GM18951 (cell line): Measurements from ENCODE around the gene CRIM1.
A peak's percentile ranks its signal among the peaks of the same experiment; 100 is the strongest.

Experiments
- POLR2A ChIP-seq: IDR thresholded peaks from 4 replicates; pipeline ENCODE4 v1.6.1; 2011; ENCODE audit warnings: mild to moderate bottlenecking; ENCODE audit not compliant: insufficient read length, insufficient read depth; ENCODE audit errors: extremely low read depth
- in situ Hi-C: fragments of 300-500 bp; cut with MboI; formaldehyde crosslinking; loops from one replicate; pipeline ENCODE4 v1.12.0; 2022; ENCODE audit warnings: low sequenced_read_pairs, mixed read lengths, inconsistent platforms; ENCODE audit not compliant: unreplicated experiment

The CRIM1 gene

DNA sequence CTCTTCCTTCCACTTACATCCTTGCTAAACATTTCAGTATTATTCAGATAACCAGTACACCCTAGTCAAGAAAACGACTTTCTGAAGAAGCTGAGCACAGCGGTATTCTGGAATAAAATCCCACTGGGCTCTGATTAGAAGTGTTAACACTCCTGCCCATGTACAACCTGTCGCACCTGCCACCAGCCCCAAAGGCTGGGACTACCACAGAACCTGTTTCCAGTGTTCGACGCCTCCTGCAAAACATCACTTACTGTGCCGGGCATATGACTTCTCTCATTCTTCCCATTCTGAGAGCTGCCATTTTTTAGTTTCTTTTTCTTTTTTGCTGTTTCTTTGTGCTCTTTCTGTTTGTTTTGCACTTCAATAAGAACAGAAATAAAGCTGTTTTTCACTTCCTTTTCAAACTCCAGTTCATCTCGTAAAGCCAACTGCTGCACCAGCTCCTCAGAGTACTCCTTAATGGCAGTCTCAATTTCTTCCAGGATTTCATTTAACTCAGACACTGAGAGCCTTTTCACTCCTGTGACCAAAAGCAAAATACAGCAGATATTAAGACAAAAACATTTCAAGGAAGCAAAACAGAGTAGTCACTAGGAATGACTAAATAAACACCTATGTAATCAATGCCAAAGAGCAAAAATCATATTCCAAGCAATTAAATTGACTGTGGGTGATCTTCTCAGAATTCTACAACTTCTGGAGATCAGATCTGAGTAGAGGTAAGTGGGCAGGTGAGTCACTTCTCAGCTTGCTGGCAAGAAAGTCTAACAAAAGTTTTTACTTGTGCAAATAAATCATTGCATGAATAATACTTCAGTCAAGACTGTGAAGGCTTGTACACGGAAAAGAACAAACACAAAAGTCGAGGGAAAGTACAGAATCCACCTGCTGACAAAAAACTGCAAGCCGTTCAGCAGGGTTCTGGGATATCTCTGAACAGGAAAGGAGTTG is 223.0 kb downstream of the CRIM1 start:
- no peak for TF ChIP-seq POLR2A
- in situ Hi-C loops: no loop called here

DNA sequence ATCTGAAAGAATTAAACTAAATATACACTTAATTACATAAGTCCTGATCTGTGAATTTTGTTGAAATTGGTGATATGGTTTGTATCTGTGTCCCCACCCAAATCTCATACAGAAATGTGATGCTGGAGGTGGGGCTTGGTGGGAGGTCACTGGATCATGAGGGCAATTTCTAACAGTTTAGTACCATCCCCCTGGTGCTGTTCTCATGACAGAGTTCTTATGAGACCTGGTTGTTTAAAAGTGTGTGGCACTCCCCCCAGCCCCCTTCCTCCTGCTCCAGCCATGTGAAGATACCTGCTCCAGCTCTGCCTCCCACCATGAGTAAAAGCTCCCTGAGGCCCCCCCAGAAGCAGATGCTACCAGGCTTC is 223.7 kb downstream of the CRIM1 start:
- no peak for TF ChIP-seq POLR2A

DNA sequence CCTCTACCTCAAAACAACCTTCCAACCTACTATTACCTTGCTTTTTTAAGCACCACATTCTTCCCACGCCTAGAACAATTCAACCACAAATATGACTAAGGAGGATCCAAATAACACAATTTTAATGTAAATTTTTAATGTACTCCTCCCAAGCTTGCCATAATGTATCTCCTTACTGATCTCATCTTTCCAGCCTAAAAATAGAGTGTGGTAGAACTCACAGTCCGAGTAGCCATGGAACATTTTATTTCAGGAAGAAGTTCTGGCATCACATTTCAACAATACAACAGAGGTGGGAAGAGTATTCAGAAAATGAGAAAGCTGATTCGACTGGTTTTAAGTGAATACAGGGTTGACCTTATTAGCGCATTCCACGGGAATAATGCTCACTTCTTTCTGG is 227.0 kb downstream of the CRIM1 start:
- TF ChIP-seq POLR2A: no peak
- in situ Hi-C loops: no loop called here

More for the DNA sequence above, 223.7 kb downstream of the CRIM1 start:
- in situ Hi-C loops: no loop called here

DNA sequence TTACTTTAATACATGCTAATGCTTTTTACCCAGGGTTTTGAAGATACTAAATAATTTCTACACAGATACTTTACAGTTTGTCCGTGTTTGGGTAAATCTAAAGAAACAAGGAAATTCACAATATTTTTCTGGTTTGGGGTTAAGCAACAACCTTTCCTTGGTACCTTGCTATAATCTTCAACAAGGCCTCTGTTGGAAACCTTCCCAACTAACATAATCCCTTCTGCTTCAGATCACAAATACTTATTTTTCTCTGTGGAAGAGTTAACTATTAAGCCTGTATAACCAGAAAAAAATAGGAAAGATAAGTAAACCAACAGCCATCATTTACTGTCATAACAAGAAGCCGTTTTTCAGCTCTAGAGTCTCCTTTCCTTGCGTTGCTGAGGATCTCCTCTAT is 227.4 kb downstream of the CRIM1 start:
- in situ Hi-C loops: no loop called here
- no peak for TF ChIP-seq POLR2A

DNA sequence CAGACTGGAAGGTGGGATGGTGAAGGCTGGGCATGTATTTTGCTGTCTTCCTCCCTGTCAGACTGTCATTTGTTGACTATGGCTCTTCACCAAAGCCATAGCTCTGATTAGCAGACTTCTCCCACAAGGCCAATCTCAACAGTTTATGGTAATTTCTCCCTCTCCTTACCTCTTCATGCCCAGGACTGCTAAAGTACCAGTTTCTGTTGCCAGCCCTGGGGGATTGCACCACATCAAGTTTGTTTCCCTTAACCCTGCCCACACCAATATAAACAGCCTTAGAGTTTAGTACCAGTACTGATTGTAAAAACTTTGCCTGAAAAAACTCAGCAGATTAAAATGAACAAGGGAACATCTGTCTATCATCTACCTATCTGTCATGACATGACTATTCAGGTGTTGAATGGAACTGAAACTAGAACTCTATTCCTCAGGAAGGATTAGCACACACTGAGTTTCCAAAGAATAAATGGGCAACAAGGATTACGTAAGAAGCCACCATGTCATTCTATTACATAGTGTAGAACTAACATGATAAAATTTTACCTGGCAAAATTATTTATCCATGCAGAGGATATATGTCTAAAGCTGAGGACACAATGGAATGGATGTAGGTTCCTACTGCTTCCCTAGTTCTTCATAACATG is 228.7 kb downstream of the CRIM1 start:
- no peak for TF ChIP-seq POLR2A
- in situ Hi-C loops: no loop called here

DNA sequence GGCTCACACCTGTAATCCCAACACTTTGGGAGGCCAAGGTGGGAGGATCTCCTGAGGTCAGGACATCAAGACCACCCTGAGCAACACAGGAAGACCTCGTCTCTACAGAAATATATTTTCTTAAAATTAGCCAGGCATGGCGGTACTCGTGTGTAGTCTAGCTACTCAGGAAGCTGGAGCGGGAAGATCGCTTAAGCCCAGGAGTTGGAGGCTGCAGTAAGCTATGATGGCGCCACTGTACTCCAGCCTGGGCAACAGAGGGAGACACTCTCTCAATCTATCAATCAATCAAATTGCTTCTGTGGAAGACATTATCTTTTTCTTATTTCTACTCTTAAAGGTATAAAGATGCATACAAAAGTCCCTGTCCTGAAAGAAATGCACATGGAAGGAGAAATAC is 231.1 kb downstream of the CRIM1 start:
- no peak for TF ChIP-seq POLR2A
- in situ Hi-C loops: no loop called here

DNA sequence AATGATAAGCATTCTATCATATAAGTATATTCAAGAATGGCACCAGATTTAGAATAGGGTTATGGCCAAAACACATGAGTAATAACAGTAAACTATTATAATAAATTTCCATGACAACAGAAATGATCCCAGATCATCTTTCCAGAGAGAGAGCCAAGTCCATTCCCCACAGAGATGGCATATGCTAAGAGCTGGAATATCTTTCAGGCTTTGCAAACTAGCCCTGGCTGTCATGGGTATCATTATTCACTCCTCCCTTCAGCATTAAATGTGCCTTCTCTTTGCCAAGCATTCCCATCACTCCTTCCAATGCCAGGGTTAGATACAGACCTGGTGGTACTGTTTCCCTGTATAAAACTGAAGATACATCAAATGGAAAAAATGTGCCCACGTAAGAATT is 231.5 kb downstream of the CRIM1 start:
- TF ChIP-seq POLR2A: no peak
- in situ Hi-C loops: no loop called here

DNA sequence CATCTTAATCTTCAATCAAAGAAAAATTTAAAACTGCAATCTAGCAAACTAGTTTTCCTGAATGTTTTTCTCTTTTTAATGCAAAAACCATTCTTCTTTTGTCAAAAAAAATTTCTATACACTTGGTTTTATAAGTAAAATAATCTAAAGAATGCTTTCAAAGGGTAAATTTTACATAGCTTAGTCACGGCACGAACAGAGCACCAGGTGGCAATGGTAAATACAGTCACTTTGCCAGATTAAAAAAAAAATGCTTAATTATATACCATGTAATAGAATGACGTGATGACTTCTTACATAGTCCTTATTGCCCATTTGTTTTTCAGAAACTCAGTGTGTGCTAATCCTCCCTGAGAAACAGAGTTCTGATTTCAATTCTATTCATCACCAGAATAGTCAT is 232.0 kb downstream of the CRIM1 start:
- TF ChIP-seq POLR2A: no peak
- in situ Hi-C loops: no loop called here

DNA sequence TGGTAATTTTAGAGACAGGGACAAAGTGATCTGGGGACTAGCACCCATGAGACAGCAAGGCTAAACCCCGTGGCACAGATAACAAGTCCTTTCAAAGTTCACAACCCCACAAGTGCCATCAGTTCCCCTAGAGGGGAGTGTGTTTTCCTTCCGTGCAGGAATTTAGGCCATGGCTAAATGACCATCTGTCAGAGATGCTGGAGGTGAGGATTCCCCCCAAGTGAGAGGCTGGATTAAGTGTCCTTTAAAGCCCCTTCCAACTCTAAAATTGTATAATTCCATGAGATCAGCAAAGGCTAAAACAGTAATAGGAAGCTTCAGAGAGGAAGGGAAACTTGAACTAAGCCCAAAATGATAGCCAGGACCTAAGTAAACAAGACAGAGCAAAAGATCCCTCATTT is 233.7 kb downstream of the CRIM1 start:
- no peak for TF ChIP-seq POLR2A
- in situ Hi-C loops: no loop called here

DNA sequence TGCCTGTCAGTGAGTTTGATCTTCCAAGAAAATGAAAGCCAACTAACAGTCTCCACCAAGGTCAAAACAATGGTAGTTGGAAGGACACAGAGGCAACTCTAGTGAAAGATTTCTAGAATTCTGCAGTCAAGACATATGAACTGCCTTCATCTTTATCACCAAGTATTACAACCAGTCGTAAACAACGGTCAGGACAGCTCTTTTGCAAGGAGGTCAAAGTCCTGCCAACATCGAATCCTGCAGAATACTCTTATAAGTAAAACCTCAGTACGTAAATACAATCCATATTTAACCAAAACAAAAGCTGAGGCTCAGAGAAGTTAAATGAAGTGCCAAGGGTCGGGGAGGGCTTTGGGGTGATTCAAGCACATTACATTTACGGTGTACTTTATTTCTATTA is 239.3 kb downstream of the CRIM1 start:
- in situ Hi-C loops: no loop called here
- TF ChIP-seq POLR2A: no peak

DNA sequence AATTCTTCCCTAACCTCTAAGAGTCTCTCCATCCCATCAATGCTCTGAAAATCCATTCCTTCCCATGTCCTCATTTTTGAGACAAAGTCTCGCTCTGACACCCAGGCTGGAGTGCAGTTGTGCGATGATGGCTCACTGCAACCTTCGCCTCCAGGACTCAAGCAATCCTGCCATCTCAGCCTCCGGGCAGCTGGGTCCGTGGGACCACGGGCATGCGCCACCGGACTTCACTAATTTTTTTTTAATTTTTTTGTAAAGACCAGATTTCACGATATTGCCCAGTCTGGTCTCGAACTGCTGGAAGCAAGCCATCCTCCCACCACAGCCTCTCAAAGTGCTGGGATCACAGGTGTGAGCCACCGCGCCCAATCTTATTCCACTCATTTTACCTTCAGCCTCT is 240.8 kb downstream of the CRIM1 start:
- TF ChIP-seq POLR2A: no peak
- in situ Hi-C loops: no loop called here

DNA sequence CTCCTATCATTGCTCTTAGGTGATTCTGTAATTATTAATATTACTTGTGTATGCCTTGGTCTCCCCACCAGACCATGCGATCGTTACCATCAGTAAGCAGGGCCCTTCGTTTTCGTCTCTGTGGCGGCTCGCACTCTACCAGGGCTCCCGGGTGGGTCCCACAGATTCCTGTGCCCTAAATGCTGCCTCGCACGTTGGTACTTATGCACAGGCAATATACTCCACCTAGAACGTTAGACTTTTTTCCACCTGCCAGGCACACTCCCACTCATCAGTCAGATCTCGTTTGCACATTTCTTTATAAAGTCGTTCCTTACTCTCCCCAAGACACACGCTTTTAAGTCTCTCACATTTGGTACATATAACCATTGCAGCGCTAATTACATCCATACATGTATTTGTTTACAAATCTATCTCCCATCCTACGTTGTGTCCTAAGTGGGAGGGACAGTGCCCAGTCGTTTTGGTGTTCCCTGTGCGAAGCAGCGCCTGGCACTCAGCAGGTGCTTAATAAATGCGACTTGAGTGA is 241.5 kb downstream of the CRIM1 start:
- in situ Hi-C loops: no loop called here
- no peak for TF ChIP-seq POLR2A

DNA sequence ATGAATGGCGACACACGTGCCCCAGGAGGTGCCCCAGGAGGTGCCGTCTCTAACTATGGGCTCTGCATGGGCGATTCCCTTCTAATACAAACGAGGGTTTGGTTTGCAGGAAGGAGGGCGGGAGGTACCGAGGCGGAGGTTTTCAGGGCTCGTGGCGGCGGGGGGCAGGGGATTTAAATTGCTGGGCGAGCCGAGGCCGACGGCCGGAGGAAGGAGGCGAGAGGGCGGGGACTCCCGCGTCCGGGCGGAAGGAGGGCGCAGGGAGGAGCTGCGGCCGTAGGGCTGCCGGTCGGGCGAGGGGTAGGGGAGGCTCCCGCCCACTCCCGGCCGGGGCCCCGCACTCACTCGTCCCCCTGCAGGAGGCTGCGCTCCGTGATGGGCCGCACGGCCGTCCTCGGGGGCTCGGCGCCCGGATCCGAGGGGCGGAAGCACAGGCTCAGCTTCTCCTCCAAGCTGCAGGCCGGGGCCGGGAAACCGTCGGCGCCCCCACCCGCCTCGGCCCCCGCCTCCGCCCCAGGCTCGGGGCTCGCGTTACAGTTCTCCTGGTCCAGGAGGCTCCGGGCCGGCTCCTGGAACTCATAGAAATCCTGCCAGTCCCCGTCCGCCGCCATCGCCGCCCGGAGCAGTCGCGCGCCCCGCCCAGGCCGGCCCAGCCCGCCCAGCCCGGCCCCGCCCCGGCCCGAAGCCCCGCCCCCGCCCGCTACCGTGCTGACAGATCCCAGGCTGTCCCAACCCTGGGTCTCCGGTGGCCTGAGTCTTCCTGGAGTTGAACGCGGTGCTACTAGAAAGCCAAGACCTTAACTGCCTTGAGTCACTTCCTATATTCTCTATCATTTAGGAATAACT is 242.2 kb downstream of the CRIM1 start, which contains the start of gene FEZ2:
FEZ2 (minus strand) TSS at position 637 of the 846 bp plus-strand sequence; CDS start at position 611, 26 bp downstream.
- in situ Hi-C loops: no loop called here

More for the DNA sequence above, 242.2 kb downstream of the CRIM1 start, which contains the start of gene FEZ2:
- peak; percentile 70 for TF ChIP-seq POLR2A
